Measurements from ENCODE around the gene MICALL2.

MICALL2 gene

DNA sequence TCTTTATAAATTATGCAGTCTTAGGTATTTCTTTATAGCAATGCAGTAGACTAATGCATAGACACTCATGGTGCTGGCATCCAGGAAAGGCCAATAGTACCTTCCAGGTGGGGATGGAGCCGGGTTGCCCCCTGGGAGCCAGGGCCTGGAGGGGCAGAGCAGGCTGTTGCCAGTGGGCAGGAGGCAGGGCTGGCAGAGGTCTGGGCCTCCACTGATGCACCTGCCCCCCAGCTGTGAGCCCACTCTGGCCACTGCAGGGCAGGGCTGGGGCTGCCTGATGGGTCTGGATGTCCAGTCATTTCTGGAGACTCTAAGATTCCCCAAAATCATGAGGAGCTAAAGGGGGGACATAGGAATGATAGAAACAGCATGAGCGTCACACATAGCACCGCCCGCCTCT lies 66.7 kb downstream of the MICALL2 start:
- H3K9me3 ChIP-seq (ENCODE audit: control insufficient read depth, insufficient read depth, low read depth, low read length): no peaks in the 10 kb centered on the region
- H3K4me1 ChIP-seq (ENCODE audit: control insufficient read depth, insufficient read depth, low read length): no peaks in the 10 kb centered on the region
- H3K4me3 ChIP-seq (ENCODE audit: low read depth, low read length): no peak overlapping the region
- H3K36me3 ChIP-seq (ENCODE audit: control insufficient read depth in 2 of 2, insufficient read depth in 1 of 2, low read length in 2 of 2): no peaks in the 10 kb centered on the region
- POLR2A ChIA-PET: no interaction called here
- TF ChIP-seq, protein P1, sequence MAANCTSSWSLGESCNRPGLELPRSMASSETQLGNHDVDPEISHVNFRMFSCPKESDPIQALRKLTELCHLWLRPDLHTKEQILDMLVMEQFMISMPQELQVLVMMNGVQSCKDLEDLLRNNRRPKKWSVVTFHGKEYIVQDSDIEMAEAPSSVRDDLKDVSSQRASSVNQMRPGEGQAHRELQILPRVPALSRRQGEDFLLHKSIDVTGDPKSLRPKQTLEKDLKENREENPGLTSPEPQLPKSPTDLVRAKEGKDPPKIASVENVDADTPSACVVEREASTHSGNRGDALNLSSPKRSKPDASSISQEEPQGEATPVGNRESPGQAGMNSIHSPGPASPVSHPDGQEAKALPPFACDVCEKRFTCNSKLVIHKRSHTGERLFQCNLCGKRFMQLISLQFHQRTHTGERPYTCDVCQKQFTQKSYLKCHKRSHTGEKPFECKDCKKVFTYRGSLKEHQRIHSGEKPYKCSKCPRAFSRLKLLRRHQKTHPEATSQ (tag by site-specific recombination; IDR thresholded peaks at IDR 0.05): no peak
- no peak for TF ChIP-seq KLF7 (tag by site-specific recombination; IDR thresholded peaks at IDR 0.05; ENCODE audit: borderline replicate concordance)
- no peak for TF ChIP-seq ZNF416 (tag by site-specific recombination; IDR thresholded peaks at IDR 0.05)
- TF ChIP-seq, protein P2, sequence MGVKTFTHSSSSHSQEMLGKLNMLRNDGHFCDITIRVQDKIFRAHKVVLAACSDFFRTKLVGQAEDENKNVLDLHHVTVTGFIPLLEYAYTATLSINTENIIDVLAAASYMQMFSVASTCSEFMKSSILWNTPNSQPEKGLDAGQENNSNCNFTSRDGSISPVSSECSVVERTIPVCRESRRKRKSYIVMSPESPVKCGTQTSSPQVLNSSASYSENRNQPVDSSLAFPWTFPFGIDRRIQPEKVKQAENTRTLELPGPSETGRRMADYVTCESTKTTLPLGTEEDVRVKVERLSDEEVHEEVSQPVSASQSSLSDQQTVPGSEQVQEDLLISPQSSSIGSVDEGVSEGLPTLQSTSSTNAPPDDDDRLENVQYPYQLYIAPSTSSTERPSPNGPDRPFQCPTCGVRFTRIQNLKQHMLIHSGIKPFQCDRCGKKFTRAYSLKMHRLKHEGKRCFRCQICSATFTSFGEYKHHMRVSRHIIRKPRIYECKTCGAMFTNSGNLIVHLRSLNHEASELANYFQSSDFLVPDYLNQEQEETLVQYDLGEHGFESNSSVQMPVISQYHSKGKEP (tag by site-specific recombination; IDR thresholded peaks at IDR 0.05): no peak
- no peak overlapping the region for H3K27ac ChIP-seq (ENCODE audit: extremely low read depth, low read depth, low read length)
- CTCF ChIA-PET: interaction anchor here (0.7 kb wide), 1 partner anchor 27 kb away, joined by 3 read pairs; no protein-coding TSS in a partner anchor

DNA sequence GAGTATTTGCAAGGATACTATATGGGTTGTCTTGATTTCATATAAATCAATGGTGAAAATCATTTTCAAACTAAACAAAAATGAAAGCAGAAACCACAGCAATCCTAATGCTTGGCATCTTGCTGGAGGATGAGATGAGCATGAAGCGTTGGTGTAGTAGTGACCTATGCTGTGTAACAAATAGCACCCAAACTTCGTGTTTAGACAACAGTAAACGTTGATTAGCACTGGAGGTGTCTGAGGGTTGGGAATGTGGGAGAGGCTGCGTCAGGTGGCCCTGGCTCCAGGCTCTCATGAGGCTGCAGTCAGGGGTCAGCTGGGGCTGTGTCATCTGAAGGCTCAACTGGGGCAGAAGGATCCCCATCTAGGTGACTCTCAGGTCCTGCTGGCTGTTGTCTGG lies 67.8 kb downstream of the MICALL2 start:
- POLR2A ChIA-PET: no interaction called here
- H3K9me3 ChIP-seq (ENCODE audit: control insufficient read depth, insufficient read depth, low read depth, low read length): no peaks in the 10 kb centered on the region

DNA sequence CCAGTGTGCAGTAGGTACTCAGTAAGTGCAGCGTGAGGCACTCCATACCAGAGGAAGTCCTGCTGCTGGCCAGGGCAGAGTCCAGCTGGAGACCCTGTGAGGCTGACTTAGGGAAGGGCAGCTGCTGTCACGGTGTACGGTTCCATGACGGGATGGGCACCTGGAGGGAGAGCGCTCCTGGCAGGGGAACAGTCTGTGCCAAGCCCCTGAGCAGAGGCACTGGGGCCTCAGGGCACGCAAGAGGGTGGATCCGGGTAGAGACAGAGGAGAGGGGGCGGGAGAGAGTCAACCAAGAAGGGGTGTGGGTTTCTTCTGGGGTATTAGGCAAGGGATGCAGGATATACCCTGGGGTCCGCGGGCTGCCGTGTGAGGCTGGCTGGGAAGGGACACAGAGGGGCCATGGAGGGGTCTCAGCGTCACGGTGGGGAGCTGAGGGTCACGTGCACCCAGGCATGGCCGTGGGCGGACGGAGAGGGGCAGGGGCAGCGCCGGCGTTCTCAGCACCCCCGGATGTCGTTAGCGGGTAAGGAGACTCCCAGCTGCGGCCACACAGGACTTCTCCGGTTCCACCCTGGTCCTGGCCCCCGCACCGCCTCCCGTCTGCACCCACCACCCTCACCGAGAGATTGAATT lies 70.5 kb downstream of the MICALL2 start:
- ChIA-PET POLR2A (no interaction called here), CTCF (interaction anchor here (0.8 to 1.0 kb wide), 3 partner anchors 44 to 396 kb away, joined by 3 to 4 read pairs (median 3); no protein-coding TSS in a partner anchor)
- Histone ChIP-seq H3K36me3 (ENCODE audit: control insufficient read depth in 2 of 2, insufficient read depth in 1 of 2, low read length in 2 of 2) (no peaks in the 10 kb centered on the region), H3K27ac (ENCODE audit: extremely low read depth, low read depth, low read length) (no peak overlapping the region), H3K4me3 (ENCODE audit: low read depth, low read length) (no peak overlapping the region), H3K9me3 (ENCODE audit: control insufficient read depth, insufficient read depth, low read depth, low read length) (no peaks in the 10 kb centered on the region), H3K4me1 (ENCODE audit: control insufficient read depth, insufficient read depth, low read length) (no peaks in the 10 kb centered on the region)
- TF ChIP-seq, protein P3, sequence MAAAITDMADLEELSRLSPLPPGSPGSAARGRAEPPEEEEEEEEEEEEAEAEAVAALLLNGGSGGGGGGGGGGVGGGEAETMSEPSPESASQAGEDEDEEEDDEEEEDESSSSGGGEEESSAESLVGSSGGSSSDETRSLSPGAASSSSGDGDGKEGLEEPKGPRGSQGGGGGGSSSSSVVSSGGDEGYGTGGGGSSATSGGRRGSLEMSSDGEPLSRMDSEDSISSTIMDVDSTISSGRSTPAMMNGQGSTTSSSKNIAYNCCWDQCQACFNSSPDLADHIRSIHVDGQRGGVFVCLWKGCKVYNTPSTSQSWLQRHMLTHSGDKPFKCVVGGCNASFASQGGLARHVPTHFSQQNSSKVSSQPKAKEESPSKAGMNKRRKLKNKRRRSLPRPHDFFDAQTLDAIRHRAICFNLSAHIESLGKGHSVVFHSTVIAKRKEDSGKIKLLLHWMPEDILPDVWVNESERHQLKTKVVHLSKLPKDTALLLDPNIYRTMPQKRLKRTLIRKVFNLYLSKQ (tag by site-specific recombination; IDR thresholded peaks at IDR 0.05; ENCODE audit: borderline replicate concordance): no peak
- 0 out of 2 replicates have a peak, but pooled peaks have one; percentile 25 for TF ChIP-seq EGR2 (tag by site-specific recombination; IDR thresholded peaks at IDR 0.05; ENCODE audit: low read depth)
- peak; percentile 43; the same call in 1 of the 2 replicates for TF ChIP-seq ZFHX2 (tag by site-specific recombination; conservative IDR thresholded peaks at IDR 0.05)

More for the DNA sequence above, 67.8 kb downstream of the MICALL2 start:
- Histone ChIP-seq H3K27ac (ENCODE audit: extremely low read depth, low read depth, low read length) (no peak overlapping the region), H3K36me3 (ENCODE audit: control insufficient read depth in 2 of 2, insufficient read depth in 1 of 2, low read length in 2 of 2) (no peaks in the 10 kb centered on the region), H3K4me1 (ENCODE audit: control insufficient read depth, insufficient read depth, low read length) (no peaks in the 10 kb centered on the region), H3K4me3 (ENCODE audit: low read depth, low read length) (no peak overlapping the region)
- TF ChIP-seq GFI1B (tag by site-specific recombination; IDR thresholded peaks at IDR 0.05): no peak
- TF ChIP-seq RBAK (tag by site-specific recombination; IDR thresholded peaks at IDR 0.05): peak; percentile 80; the same call in 1 of the 2 replicates
- CTCF ChIA-PET: no interaction called here

DNA sequence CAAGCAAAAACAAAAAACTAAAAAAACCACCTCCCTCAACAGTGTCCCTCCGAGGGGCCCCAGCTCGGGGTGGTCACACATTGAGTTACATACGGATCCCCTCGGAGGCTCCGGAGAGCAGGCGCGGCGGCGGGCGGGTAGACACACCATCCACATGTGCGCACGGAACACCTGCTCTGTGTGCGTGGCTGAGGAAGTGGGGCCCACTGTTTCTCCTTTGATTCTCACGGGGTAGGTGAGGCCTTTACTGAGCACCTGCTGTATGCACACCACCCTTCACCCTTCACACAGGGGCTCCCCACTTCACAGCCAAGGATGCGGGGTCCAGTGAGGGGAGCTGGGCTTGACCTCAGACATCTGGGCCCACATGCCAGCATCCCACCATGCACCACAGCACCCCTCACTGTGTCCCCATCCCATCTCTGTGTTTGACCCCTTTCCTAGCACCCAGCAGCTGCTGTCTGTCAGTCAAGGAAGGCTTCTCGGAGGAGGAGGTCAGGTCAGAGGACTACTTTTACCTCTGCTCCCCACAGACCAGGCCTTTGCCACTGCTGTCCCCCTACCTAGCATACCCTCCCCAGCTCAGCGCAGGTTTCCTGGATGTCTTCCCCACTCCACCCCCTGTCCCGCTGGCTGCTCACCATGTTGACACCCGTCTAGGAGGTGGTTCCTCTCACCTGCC lies 71.1 kb downstream of the MICALL2 start:
- ChIA-PET CTCF (interaction anchor here (0.5 to 1.0 kb wide), 4 partner anchors 25 to 212 kb away, joined by 3 to 4 read pairs (median 3); no protein-coding TSS in a partner anchor), POLR2A (no interaction called here)
- TF ChIP-seq SCRT2 (tag by site-specific recombination; IDR thresholded peaks at IDR 0.05): no peak
- TF ChIP-seq KLF1 (tag by site-specific recombination; IDR thresholded peaks at IDR 0.05): no peak
- no peak for TF ChIP-seq ZNF596 (tag by site-specific recombination; IDR thresholded peaks at IDR 0.05)
- no peak for TF ChIP-seq ZNF549 (tag by site-specific recombination; IDR thresholded peaks at IDR 0.05)

More for the DNA sequence above, 71.1 kb downstream of the MICALL2 start:
- H3K27ac ChIP-seq (ENCODE audit: extremely low read depth, low read depth, low read length): no peak overlapping the region
- H3K9me3 ChIP-seq (ENCODE audit: control insufficient read depth, insufficient read depth, low read depth, low read length): no peaks in the 10 kb centered on the region
- H3K4me1 ChIP-seq (ENCODE audit: control insufficient read depth, insufficient read depth, low read length): no peaks in the 10 kb centered on the region
- no peaks in the 10 kb centered on the region for H3K36me3 ChIP-seq (ENCODE audit: control insufficient read depth in 2 of 2, insufficient read depth in 1 of 2, low read length in 2 of 2)
- no peak overlapping the region for H3K4me3 ChIP-seq (ENCODE audit: low read depth, low read length)

Data from HEK293 (cell line).